HEK293T (cell line): ENCODE data around the gene KLF5.

Experiments used
- CTCF ChIA-PET: fragments of 350-600 bp; formaldehyde crosslinking; extraction: SDS; loops from one replicate; lab custom pipeline; 2021; ENCODE audit warnings: antibody characterized with exemption, inconsistent platforms; lab: Yijun Ruan, JAX
- POLR2A ChIA-PET: fragments of 350-600 bp; formaldehyde crosslinking; extraction: SDS; loops from one replicate; lab custom pipeline; 2020; ENCODE audit warnings: antibody characterized with exemption, inconsistent platforms; lab: Yijun Ruan, JAX
- DNase-seq: peaks from one replicate; pipeline ENCODE4 v3.0.0; 2012; ENCODE audit warnings: mixed read lengths; ENCODE audit errors: extremely low spot score
- ARNT ChIP-seq: fragments of 450-650 bp; IDR thresholded peaks from 2 replicates; pipeline ENCODE4 v1.6.1; 2017; ENCODE audit warnings: mild to moderate bottlenecking
- BHLHE40 ChIP-seq: fragments of 450-650 bp; IDR thresholded peaks from 2 replicates; pipeline ENCODE4 v1.6.1; 2016; ENCODE audit warnings: mild to moderate bottlenecking, moderate library complexity, borderline replicate concordance
- CTBP1 ChIP-seq: fragments of 450-650 bp; IDR thresholded peaks from 2 replicates; pipeline ENCODE4 v1.6.1; 2016; ENCODE audit warnings: borderline replicate concordance
- ELF4 ChIP-seq: fragments of 450-650 bp; IDR thresholded peaks from 2 replicates; pipeline ENCODE4 v1.6.1; 2017; ENCODE audit warnings: antibody characterized with exemption
- FOXA1 ChIP-seq: fragments of 450-650 bp; IDR thresholded peaks from 2 replicates; pipeline ENCODE4 v1.6.1; 2016; ENCODE audit warnings: mild to moderate bottlenecking
- FOXK2 ChIP-seq: fragments of 450-650 bp; IDR thresholded peaks from 2 replicates; pipeline ENCODE4 v1.6.1; 2016; ENCODE audit warnings: mild to moderate bottlenecking
- FOXM1 ChIP-seq: fragments of 450-650 bp; IDR thresholded peaks from 2 replicates; pipeline ENCODE4 v1.6.1; 2017; ENCODE audit warnings: mild to moderate bottlenecking, borderline replicate concordance
- HDGF ChIP-seq: fragments of 450-650 bp; IDR thresholded peaks from 2 replicates; pipeline ENCODE4 v1.6.1; 2017; ENCODE audit warnings: antibody characterized with exemption, borderline replicate concordance
- L3MBTL2 ChIP-seq: fragments of 450-650 bp; conservative IDR thresholded peaks from 2 replicates; pipeline ENCODE4 v1.6.1; 2016; ENCODE audit warnings: mild to moderate bottlenecking
- LEF1 ChIP-seq: fragments of 450-650 bp; IDR thresholded peaks from 2 replicates; pipeline ENCODE4 v1.6.1; 2017; ENCODE audit warnings: mild to moderate bottlenecking, borderline replicate concordance
- NFRKB ChIP-seq: fragments of 450-650 bp; IDR thresholded peaks from 2 replicates; pipeline ENCODE4 v1.6.1; 2016; ENCODE audit warnings: mild to moderate bottlenecking, moderate library complexity
- PKNOX1 ChIP-seq: fragments of 450-650 bp; IDR thresholded peaks from 2 replicates; pipeline ENCODE4 v1.6.1; 2016
- SP1 ChIP-seq: fragments of 450-650 bp; IDR thresholded peaks from 2 replicates; pipeline ENCODE4 v1.6.1; 2017
- SUZ12 ChIP-seq: fragments of 450-650 bp; IDR thresholded peaks from 2 replicates; pipeline ENCODE4 v1.6.1; 2016; ENCODE audit warnings: mild to moderate bottlenecking
- TARDBP ChIP-seq: fragments of 450-650 bp; IDR thresholded peaks from 2 replicates; pipeline ENCODE4 v1.6.1; 2016
- ZNF384 ChIP-seq: fragments of 450-650 bp; IDR thresholded peaks from 2 replicates; pipeline ENCODE4 v1.6.1; 2016

The KLF5 gene

GRCh38 chr13:73058736-73059459 lies at the start of gene KLF5:
Gene KLF5 (plus strand): TSS chr13:73059005. CDS start chr13:73059328, 323 bp downstream.
- DNase-seq = peak; percentile 100
- POLR2A ChIA-PET = interaction anchor here (0.9 to 1.8 kb wide), 7 partner anchors 14 to 648 kb away, joined by 3 to 6 read pairs (median 4); no protein-coding TSS in a partner anchor
- TF ChIP-seq ELF4 (no peak), TARDBP (no peak), BHLHE40 (no peak), SP1 (peak; percentile 52; the same call in 1 of the 2 replicates), SUZ12 (no peak), ZNF384 (no peak), FOXM1 (no peak), LEF1 (no peak), FOXA1 (no peak), CTBP1 (peak; percentile 50; the same call in 1 of the 2 replicates), PKNOX1 (peak; percentile 100), NFRKB (no peak), L3MBTL2 (peak; percentile 96), HDGF (no peak), FOXK2 (peak; percentile 49; the same call in 1 of the 2 replicates), ARNT (no peak)
- CTCF ChIA-PET = interaction anchor here (0.6 to 1.4 kb wide), 5 partner anchors 11 to 552 kb away, joined by 3 read pairs; no protein-coding TSS in a partner anchor

- ChIA-PET CTCF (no interaction called here), POLR2A (no interaction called here)
- TF ChIP-seq ELF4 (no peak), BHLHE40 (no peak), SP1 (no peak), NFRKB (no peak), FOXA1 (no peak), L3MBTL2 (no peak), PKNOX1 (no peak), TARDBP (no peak), FOXM1 (no peak), CTBP1 (no peak), ARNT (no peak), ZNF384 (no peak)
- DNase-seq = no peak
These were observed 47.1 kb upstream of the KLF5 start for GRCh38 chr13:73011751-73012150.

GRCh38 chr13:73015805-73016204 lies 43.0 kb upstream of the KLF5 start:
- TF ChIP-seq CTBP1 = no peak
- no peak for TF ChIP-seq L3MBTL2
- no peak for TF ChIP-seq BHLHE40
- TF ChIP-seq ZNF384 = no peak
- TF ChIP-seq PKNOX1 = no peak
- no peak for TF ChIP-seq NFRKB
- TF ChIP-seq SP1 = no peak
- POLR2A ChIA-PET = no interaction called here
- CTCF ChIA-PET = no interaction called here
- no peak for DNase-seq

GRCh38 chr13:73018336-73018735 lies 40.5 kb upstream of the KLF5 start:
- POLR2A ChIA-PET = interaction anchor here (0.8 kb wide), 1 partner anchor 12 kb away, joined by 3 read pairs; no protein-coding TSS in a partner anchor
- CTCF ChIA-PET = no interaction called here
- TF ChIP-seq TARDBP (no peak), SUZ12 (no peak), HDGF (no peak), PKNOX1 (no peak), ZNF384 (no peak), FOXK2 (no peak), L3MBTL2 (no peak)

GRCh38 chr13:73025217-73026012 lies 33.4 kb upstream of the KLF5 start:
- CTCF ChIA-PET = no interaction called here
- POLR2A ChIA-PET = interaction anchor here (1.4 kb wide), 1 partner anchor 34 kb away, joined by 3 read pairs; the partner anchor contains the start of gene KLF5
- DNase-seq = no peak
- peak; percentile 30; the same call in 1 of the 2 replicates for TF ChIP-seq ZNF384
- no peak for TF ChIP-seq FOXM1

More at GRCh38 chr13:73018336-73018735, 40.5 kb upstream of the KLF5 start:
- DNase-seq = no peak
